Measurements from ENCODE around the gene MYO15A. TPM values are rescaled to one million over a fixed set of nuclear protein-coding genes. Genes with fewer than 3 reads are reported as not detected.
"Not testable (repeated sequence)": the region's sequence is repeated elsewhere in the genome, so short reads cannot be mapped to it uniquely, and the experiment has no call there.

The MYO15A gene
- polyA plus RNA-seq, 1 donor = 3.9 TPM

DNA sequence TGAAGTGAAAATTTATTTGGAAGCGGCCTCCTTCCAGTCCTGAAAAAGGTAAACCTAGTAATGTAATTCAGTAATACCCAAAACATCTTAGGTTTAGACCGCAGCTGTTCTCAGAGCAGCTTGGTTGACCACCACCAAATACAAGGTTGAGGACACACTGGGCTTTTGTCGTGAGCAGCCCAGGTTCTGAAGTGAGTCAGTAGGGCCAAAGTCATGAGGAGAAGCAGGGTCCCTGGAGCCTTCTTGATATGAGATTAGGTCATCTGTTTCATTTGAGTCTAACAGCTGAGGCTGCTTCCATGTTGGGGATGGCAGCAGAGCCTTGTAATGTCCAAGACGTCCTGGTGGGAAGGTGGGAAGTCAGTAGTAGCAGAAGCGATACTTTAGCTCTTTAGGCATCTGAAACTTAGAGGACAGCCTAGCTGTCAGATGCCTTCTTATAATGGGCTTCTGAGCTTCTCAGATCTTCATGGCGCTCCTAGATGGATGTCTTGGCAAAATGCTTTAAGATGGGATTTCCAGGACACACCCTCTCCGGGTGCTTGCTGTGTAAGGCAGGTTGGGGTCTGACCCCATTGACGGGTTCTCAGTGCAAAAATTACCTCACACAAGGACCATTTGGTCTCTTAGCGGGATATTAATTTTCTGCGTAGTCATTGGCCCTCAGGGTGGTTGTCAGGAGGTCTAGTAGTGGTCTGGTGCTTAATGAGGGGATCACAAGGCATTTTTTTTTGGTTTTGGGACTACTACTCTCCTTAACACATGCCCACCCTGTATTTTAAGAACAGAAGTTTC is 77.5 kb downstream of the MYO15A start:
- DNase-seq = no peak

DNA sequence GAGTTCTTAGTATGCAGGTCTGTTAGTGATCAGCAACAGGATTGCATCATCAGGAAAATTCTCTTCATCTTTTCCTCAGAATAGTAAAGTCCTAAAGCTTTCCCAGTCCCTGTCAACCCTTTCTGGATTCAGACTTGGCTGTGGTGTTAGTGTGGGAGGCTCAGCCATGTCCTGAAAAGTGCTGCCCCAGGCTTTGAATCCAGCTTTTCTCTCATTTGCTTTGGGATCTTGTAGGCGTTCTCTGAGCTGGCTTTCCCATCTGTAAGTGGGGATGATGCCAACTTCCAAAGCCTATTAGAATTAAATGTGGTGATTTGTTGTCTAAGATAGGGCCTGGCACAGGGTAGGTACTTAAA is 78.0 kb downstream of the MYO15A start:
- DNase-seq = no peak

DNA sequence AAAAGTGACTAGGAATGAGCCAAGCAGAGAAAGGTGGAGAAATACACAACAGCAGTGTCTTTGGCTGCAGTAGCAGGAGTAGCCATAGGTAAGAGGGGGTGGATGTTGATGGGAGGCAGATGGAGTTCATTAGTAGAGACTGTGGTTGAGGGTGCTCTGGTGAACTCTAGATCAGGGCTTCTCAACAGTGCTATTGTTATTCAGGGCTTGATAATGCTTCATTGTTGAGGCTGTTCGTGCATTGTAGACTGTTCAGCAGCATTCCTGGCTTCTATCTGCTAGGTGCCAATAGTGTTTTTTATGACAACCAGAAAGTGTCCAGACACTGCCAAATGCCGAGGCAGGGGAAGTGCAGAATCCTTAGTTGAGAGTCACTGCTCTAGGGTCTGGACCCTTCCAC is 78.7 kb downstream of the MYO15A start:
- DNase-seq = no peak

DNA sequence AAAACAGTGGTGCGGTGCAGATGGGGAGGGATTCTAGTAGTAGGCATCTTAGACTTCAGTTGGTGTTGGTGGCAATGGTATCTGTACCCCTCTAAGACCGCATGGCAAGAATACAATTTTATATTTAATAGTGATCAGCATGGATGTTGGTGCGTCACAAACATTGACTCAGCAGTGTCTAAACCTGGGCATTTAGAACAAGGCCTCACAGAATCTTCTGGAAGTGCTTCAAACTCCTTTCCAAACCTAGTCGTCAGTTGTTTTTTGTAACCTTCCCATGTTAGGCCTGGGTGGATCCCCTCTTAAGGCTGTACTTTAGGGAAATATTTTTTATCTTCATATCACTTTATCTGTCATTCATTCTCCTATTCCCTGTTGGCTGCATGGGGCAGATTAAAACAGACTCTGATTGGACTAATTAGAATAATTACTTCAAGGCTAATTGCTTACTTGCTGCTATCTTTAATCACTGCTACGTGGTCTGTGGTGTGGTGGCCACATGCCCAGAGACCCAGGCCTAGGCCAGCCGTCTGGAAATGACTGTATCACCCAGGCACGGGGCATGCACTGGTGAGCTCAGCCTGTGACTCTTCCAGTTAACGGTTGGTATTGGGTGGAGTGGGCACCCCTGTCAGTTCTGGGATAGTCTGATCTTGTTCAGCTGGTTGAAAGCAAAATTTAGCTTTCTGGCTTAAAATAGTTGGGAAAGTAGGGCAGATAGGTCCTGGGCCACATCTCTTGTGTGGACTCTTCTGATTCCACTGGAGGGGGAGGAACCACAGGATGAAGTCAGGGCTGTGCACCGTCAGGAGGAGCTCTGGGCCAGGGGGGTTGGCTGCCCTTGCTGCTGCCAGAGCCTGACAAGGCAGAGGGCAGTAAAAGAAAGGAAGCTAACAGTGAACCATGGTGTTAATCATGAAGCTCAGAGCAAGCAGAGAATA is 79.5 kb downstream of the MYO15A start:
- no peak for DNase-seq

DNA sequence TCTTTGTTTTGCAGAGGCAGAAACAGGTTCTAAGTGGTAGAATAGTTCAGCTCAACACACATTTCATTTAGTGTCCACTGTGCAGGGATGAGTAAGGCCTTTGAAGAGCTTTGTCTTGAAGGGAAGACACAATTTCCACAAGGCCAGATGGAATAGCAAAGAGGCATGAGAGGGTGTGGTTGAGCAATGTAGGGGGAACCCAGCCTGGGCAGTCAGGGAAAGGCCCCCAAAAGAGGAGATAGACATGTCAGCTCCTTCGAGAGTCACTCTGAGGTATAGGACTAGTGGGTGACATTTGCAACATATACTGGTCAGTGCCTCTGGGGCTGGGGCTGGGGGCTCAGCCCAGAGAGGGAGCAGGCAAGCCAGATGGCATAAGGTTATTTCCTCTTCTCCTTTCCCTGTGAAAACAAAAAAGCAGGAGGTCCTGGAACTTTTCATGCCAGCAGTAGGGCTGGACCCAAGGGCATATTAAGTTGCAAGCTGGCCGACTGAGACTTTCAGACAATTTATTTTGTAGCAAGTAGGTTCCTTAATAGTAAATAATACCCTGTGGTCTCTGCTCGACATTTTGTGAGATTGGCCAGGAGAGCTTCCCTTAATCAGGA is 82.2 kb downstream of the MYO15A start:
- peak; percentile 49 for DNase-seq

DNA sequence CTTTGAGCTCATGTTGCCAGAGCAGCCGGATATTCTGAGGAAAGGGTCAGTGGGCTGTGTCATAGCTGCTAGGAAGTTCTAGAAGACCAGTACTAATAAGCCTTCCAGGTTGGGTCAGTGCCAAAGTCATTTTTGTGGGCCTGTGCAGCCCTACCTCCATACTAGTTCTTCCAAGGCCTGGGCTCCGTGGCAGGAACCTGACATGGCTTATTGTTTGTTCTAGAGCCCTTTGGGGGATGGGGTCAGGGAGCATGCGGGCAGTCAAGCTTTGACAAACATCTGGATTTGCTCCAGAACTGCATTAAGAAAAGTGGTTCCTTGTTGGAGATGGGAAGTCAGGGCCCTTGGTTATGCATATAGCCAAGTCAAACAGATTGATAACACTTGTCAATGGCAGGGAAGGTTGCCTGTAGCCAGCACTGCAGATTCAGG is 82.7 kb downstream of the MYO15A start:
- no peak for DNase-seq

DNA sequence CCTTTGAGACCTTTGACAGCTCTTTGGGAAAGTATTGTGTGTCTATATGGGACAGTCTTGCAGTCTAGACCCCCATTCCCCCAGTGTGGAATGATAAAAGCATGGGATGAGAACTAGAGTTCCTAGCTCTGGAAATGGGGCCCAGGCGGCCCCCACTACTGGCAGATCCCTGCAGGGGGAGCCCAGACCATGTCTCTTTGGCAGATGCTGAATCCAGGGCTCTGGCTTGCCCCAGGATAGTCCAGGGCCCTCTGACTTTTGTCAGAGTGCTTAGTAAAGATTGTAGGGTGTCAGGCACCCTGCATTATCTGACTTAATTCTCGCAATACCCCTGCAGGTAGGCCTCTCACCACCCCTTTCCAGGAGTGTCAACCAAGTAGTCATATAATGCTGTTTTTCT is 83.4 kb downstream of the MYO15A start:
- DNase-seq = no peak

DNA sequence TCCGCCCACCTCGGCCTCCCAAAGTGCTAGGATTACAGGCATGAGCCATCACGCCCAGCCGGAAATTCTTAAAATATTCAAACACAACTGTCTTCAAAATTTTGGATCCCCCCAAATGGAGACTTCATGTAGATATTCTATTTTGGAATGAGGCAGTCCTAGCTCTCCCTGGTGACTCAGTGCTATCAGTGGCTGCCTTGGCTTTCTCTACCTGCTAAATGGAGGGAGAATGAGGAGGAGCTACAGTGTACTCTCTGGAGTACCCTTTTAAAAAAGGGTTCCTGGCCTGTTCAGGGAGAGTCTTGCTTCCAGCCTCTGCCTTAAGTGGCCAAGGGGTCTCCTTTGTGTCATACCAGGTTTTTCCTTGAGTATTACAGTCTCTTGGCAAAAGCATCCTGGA is 85.8 kb downstream of the MYO15A start:
- no peak for DNase-seq

DNA sequence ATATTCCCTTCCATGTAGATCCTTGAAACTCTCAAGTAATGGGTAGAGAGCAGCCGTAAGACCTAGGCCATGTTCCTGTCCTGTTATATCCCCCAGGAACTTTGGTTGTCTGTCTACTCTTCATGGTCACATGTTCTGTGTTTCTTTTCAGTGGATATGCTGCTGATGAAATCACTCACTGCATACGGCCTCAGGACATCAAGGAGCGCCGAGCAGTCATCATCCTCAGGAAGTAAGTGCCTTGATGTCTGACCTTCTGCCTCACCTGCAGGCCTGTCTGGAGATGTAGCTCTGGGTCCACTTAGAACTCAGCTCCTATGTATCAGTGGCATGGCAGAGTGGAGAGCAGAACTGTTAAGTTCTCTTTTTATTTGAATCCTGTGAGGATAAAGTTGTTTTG is 86.2 kb downstream of the MYO15A start:
- no peak for DNase-seq

DNA sequence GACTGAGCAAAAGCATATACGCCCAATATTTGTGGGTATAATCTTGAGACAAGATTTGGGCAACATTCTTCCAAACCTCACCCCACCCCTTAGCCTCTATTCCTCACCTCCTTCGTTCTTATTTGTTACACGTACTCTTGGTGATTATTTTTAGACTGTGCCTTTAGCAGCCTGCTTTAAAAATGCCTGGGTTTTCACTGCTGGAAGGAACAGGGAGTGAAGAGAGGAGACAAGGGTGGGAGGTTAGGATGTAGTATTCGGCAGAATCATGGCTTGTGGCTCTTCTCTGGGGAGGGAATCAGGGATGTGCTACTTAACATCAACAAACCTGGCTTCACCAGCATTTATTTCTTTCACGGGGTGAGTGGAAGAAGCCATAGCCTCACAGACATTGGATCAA is 86.7 kb downstream of the MYO15A start:
- DNase-seq = no peak

DNA sequence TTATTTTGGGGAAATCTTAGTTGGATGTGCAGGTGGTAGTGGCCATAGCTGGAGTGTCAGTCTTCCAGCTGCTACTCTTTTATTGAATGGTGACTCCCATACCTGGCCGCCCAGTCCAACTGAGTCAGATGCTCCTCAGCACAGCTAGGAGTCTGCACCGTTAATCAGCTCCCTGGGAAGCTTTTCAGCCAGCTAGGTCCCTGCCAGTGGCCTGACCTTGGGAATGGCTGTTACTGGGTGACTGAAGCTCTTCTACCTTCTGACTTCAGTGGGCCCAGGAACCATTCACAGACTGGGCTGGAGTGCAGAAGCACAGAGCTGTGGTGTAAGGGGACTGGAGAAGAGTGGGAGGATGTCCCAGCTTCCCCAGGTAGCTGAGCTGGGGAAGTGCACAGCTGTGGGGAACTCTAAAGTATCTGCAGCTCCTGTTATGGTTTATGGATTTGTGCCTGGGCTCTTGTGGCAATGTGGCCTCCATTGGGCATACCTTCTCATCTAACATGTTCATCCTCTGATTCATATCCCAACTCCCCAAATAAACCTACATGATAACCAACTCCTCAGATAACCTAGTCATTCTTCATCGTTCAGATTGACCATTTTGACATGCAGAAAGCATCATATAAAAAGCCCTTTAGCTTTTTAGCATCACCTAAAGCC is 89.1 kb downstream of the MYO15A start:
- DNase-seq = no peak

DNA sequence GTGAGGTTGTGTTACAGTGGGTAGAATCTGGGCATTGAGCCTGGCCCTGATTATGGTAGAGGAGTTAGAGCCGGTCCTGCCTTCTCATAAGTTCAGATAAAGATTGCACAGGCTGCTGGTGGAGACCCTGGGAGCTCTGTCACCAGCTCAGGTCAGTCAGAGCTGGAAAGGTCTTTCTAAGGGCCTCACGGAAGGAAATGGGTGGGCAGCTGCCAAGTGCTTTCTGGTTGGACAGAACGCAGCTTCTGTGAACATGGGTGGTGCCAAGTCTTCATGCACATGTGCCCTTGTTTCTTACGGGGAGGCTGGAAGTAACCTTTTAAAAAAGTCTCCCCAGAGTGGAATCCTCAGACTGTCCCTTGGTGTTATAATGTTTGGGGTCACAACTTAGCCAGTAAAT is 90.0 kb downstream of the MYO15A start:
- no peak for DNase-seq

DNA sequence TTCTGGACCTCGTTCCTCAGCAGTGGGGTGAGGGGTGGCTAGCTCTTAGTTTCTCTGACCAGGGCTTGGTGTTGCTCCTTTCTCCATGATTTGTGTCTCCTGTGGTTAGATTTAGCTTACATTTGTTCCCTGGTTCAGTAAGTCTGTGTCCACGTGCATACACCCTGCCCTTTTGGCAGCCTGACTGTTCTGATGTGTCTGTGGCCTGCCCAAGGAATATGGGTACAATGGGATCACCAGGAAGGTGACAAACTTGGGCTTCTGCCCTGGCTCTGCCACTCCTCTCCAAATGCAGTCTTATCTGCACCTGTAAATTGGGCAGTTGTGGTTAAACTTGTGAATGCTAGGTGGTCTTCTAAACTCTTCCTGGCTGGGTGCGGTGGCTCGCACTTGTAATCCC is 92.6 kb downstream of the MYO15A start:
- DNase-seq = no peak

DNA sequence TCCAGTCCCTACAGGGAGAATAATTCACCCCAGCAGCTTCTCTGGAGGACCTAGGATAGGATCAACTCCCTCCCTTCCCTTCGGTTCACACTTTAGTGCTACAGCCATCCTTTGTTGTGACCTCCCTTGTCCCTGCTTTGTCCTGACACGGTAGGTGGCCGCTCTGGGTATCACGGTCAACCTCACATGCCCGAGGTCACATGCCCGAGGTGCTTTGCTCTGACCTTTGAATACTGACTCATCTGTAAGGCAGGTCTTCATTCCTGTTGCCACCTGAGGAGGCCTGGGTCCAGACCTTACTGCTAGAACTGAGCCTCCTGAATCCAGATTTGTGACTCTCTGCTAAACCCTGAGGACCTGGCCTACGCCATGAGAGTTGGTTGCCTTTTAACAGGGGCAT is 94.8 kb downstream of the MYO15A start:
- DNase-seq = no peak

DNA sequence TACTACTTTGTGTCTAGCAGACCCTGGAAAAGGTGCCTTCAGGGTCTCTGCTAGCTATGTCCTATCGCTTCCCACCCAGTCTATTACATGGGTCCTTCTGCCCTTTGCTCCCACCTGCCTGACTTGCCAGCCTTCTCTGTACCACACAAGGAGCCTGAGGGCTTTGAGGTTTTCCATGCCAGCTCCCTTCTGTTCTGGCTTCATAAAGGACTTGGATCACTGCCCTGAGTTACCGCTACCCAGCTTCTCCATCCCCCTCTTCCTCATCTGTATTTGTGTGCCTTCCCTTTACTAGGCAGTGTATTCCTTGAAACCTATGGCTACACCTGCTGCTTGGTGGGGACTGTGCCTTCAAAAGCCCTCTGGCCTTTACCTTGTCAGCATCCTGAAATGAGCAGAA is 97.3 kb downstream of the MYO15A start:
- DNase-seq = no peak

DNA sequence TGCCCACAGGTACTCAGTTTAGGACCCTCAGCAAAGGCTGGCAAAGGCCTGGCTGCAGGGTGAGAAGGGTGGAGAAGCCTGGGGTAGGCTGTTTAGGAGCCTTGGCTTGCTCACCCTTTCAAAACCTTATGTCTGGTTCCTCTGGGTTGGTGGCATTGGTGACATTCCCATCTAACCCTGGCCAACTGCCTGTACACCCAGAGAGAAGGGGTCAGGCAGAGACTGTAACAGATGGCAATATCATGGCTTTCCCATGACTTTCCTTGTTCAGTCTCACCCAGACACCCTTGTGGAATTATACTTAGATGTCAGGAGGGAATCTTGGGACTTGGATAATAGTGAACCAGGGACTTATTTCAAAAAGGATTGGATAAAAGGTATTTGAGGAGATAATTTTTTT is 98.4 kb downstream of the MYO15A start:
- DNase-seq = no peak

DNA sequence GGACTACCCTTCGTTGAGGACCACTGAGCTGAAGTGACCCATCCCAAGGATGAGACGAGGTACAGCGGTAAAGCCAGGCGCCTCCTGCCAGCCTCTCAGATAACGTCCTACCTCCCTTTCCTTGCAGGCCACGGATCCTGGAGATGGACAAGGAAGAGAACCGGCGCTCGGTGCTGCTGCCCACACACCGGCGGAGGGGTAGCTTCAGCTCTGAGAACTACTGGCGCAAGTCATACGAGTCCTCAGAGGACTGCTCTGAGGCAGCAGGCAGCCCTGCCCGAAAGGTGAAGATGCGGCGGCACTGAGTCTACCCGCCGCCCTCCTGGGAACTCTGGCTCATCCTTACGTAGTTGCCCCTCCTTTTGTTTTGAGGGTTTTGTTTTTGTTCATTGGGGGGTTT is 99.5 kb downstream of the MYO15A start:
- DNase-seq = no peak

DNA sequence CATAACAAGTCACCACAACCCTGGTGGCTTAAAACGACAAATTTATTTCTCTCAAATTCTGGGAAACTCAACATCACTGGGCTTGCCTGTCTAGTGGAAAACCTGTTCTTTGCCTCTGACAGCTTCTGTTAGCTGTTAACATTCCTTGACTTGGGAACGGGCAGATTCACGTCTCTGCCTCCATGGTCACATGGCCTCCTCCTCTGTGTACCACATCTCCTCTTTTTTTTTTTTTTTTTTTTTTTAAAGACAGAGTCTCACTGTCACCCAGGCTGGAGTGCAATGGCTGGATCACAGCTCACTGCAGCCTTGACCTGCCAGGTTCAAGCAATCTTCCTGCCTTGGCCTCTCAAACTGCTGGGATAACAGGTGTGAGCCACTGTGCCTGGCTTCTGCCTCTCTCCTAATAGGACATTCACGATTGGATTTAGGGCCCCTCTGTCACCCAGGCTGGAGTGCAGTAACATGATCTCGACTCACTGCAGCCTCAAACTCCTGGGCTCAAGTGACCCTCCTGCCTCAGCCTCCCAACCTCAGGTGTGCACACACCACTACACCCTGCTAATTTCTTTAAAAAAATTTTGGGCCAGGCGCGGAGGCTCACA is 105.2 kb downstream of the MYO15A start:
- DNase-seq = no peak

DNA sequence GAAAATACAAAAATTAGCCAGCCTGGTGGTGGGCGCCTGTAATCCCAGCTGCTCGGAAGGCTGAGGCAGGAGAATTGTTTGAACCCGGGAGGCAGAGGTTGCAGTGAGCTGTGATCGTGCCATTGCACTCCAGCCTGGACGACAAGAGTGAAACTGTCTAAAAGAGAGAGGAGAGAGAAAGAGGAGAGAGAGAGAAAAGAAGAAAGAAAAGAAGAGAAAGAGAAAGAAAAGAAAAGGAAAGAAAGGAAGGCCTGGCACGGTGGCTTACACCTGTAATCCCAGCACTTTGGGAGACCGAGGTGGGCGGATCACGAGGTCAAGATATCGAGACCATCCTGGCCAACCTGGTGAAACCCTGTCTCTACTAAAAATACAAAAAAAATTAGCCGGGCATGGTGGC is 108.3 kb downstream of the MYO15A start:
- not testable (repeated sequence) for DNase-seq

DNA sequence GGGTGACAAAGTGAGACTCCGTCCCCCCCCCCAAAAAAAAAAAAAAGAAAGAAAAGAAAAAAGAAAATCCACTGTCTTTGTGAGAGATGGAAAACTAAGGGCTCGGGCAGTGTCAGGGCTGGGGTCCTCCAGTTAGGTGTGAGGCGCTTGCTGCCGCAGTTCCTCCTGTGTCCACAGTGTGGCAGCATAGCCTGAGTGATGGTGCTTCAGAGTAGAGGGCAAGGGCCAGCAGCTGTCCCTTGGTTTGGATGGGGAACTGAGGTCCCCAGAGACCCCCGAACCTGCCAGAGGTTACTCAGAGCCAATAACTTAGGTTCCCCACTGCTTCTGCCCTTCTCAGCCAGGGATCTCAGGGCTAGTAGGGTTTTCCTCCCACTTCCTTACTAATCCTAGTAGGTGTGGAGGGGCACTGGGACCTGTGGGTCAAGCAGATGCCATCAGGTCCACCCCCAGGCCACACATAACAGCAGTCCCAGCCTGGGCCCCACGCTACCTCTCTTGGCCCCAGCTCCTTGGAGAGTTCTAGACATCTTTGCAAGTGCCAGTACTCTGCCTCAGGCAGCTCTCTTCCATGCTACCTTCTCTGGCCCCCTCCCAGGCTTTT is 109.0 kb downstream of the MYO15A start:
- peak; percentile 64 for DNase-seq

DNA sequence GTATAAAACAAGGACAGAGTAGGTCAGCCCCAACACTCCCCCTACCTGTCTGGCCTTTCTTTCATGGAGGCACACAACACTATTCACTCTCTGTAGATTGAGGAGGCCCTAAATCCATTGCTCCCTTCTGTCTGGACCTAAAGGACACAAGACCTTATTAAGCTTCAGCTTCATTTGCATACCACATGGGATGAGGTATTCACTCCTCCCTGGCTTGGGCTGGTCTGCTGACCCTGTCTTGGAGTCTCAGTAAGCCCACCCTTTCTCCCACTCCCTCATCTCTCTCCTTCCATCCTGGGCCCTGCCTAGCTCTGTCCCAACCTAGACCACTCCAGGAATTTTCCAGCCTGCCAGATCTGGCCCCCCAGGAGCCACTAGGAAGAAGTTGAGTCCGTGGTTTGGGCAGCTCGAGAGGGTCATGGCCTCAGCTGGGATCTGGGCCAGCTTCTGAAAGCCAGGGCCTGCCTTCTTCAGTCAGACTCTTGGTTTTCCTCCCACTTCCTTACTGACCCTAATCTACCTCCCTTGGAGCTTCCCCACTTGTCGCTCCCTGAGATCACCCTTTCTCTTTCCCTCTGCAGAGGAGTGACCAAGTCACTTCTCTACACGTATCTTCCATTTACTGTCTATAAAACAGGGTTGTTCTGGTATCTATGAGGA is 110.3 kb downstream of the MYO15A start:
- no peak for DNase-seq

Data from left kidney (tissue), 2 donors.